HepG2 (cell line): ENCODE data around the gene PARS2. TPM values are rescaled to one million over a fixed set of nuclear protein-coding genes. Genes with fewer than 3 reads are reported as not detected.

Experiments used
- ATAC-seq: fragments of 200-7000 bp; cut with Tn5 transposase; 3 replicates; pipeline ENCODE4 v1.9.1; 2020; ENCODE audit warnings: mild to moderate bottlenecking, moderate library complexity
- BruUV-seq: library from RNA; stranded (reverse); fragments of 400-500 nt; replicated peaks from 2 replicates; lab custom pipeline; 2021; lab: Mats Ljungman, UMichigan
- CTCF ChIA-PET: fragments of 300-600 bp; formaldehyde crosslinking; extraction: SDS; loops from one replicate; lab custom pipeline; 2021; ENCODE audit warnings: low total read pairs, inconsistent platforms, low intra/inter-chr PET ratio; lab: Yijun Ruan, JAX
- POLR2A ChIA-PET: fragments of 350-600 bp; sonication (Branson Sonifier 250); formaldehyde crosslinking; loops from one replicate; lab custom pipeline; 2020; ENCODE audit warnings: antibody characterized with exemption, inconsistent platforms; lab: Yijun Ruan, JAX
- DNase-seq: peaks from one replicate; pipeline ENCODE4 v3.0.0-alpha.2; 2015; ENCODE audit warnings: low spot score
- FAIRE-seq: peaks from 3 replicates; lab custom pipeline; 2011; peaks lifted over from hg19 to GRCh38; lab: Jason Lieb, UNC
- H2AFZ ChIP-seq: one replicate; pipeline ENCODE4 v1.6.1; 2011; ENCODE audit warnings: low read length, inconsistent platforms
- H3K27ac ChIP-seq: fragments of 300-600 bp; 3 replicates; pipeline ENCODE4 v1.8.0; 2011; ENCODE audit warnings: mixed run types, mild to moderate bottlenecking, mixed read lengths, low read length, inconsistent platforms; ENCODE audit not compliant: insufficient read depth; ENCODE audit errors: extremely low read length
- H3K27me3 ChIP-seq, 2 experiments: fragments of 200-600 bp in 1 of 2; 2 replicates in 1 of 2; 3 replicates in 1 of 2; pipeline versions ENCODE4 v1.6.0 to v1.8.0; 2011; ENCODE audit warnings: low read length in 2 of 2, mild to moderate bottlenecking in 2 of 2, moderate library complexity in 2 of 2, inconsistent platforms in 1 of 2; ENCODE audit not compliant: insufficient read depth in 2 of 2, control insufficient read depth in 1 of 2
- H3K36me3 ChIP-seq, 2 experiments: fragments of 200-600 bp in 1 of 2; replicated peaks in 1 of 2; 2 replicates in 1 of 2; 3 replicates in 1 of 2; pipeline versions ENCODE4 v1.5.1 to v1.8.0; 2011; ENCODE audit warnings: low read length in 2 of 2, inconsistent platforms in 1 of 2; ENCODE audit not compliant: insufficient read depth in 2 of 2, control insufficient read depth in 1 of 2
- H3K4me1 ChIP-seq: 2 replicates; pipeline ENCODE4 v1.5.1; 2012; ENCODE audit warnings: low read length, inconsistent platforms; ENCODE audit not compliant: insufficient read depth
- H3K4me2 ChIP-seq: 2 replicates; pipeline ENCODE4 v1.6.0; 2011; ENCODE audit warnings: low read depth, low read length, inconsistent platforms
- H3K4me3 ChIP-seq, 3 experiments: fragments of 200-600 bp in 1 of 3; sonication (generic), shearing (Covaris generic) in 1 of 3; replicated peaks in 1 of 3; 2 replicates each; pipeline ENCODE4 v1.5.1; 2011 to 2016; ENCODE audit warnings: low read length in 3 of 3, inconsistent platforms in 2 of 3, low read depth in 2 of 3, mild to moderate bottlenecking in 2 of 3, control low read depth in 1 of 3, mixed read lengths in 1 of 3; ENCODE audit not compliant: insufficient read depth in 1 of 3
- H3K79me2 ChIP-seq: one replicate; pipeline ENCODE4 v1.6.1; 2011; ENCODE audit warnings: low read length, inconsistent platforms; ENCODE audit not compliant: insufficient read depth
- H3K9ac ChIP-seq: 2 replicates; pipeline ENCODE4 v1.6.0; 2011; ENCODE audit warnings: mild to moderate bottlenecking, low read depth, low read length, inconsistent platforms; ENCODE audit not compliant: insufficient read depth
- H3K9me3 ChIP-seq: 2 replicates; pipeline ENCODE4 v1.5.1; 2012; ENCODE audit warnings: mild to moderate bottlenecking, low read length
- H4K20me1 ChIP-seq: 2 replicates; pipeline ENCODE4 v1.6.0; 2011; ENCODE audit warnings: inconsistent platforms, mild to moderate bottlenecking, low read length, moderate library complexity; ENCODE audit not compliant: insufficient read depth
- CEBPB ChIP-seq: IDR thresholded peaks from 2 replicates; pipeline ENCODE4 v1.6.1; 2011; ENCODE audit warnings: low read depth, low read length, improper control_type of control experiment, borderline replicate concordance
- CEBPG ChIP-seq: IDR thresholded peaks from 2 replicates; pipeline ENCODE4 v1.6.1; 2016
- GABPB1 ChIP-seq: IDR thresholded peaks from 2 replicates; pipeline ENCODE4 v1.6.1; 2016; ENCODE audit warnings: mild to moderate bottlenecking, missing genetic modification reagents, moderate library complexity, missing compliant biosample characterization
- MTA3 ChIP-seq: sonication (generic); formaldehyde crosslinking; IDR thresholded peaks from 2 replicates; pipeline ENCODE4 v1.4.0; 2020; ENCODE audit warnings: missing genetic modification reagents
- MYPOP ChIP-seq: sonication (generic); formaldehyde crosslinking; IDR thresholded peaks from 2 replicates; pipeline ENCODE4 v1.8.1; 2023; ENCODE audit warnings: mild to moderate bottlenecking, moderate library complexity, missing genetic modification reagents
- TEAD3 ChIP-seq: optimal IDR thresholded peaks from 2 replicates; pipeline ENCODE3; 2016; ENCODE audit warnings: borderline replicate concordance
- XRCC5 ChIP-seq: fragments of 200-400 bp; formaldehyde crosslinking; optimal IDR thresholded peaks from 2 replicates; pipeline ENCODE3; 2017; ENCODE audit warnings: mild to moderate bottlenecking, low read length
- ZBTB38 ChIP-seq: sonication (generic); formaldehyde crosslinking; IDR thresholded peaks from 2 replicates; pipeline ENCODE4 v1.5.1; 2020; ENCODE audit warnings: mild to moderate bottlenecking, missing genetic modification reagents
- WGBS: methylation state at CpG from one replicate; pipeline ENCODE4 v1.1.6; 2017; ENCODE audit warnings: low lambda C conversion rate; 5-methylcytosine and 5-hydroxymethylcytosine counted together
- in situ Hi-C: cut with HindIII; loops from 2 replicates; pipeline ENCODE4 v1.10.0; 2017; ENCODE audit warnings: low pct_unique_long_range_greater_than_20kb; ENCODE audit not compliant: extremely low pct_ligation_motif_present
- intact Hi-C: fragments of 100-400 bp; cut with micrococcal nuclease; formaldehyde crosslinking; loops from one replicate; pipeline ENCODE4 v1.10.0; 2022; ENCODE audit not compliant: unreplicated experiment
- polyA plus RNA-seq, 8 experiments: library from polyadenylated mRNA; depleted of rRNA in 3 of 8; stranded (reverse) in 7 of 8; unstranded in 1 of 8; fragments of >200 nt; fragmentation: Illumina TruSeq in 4 of 8; extraction: Trizol in 4 of 8; gene quantifications; 2 replicates each; pipeline versions ENCODE4 v1.2.1 to v1.2.3, GENCODE V29; 2011 to 2016; ENCODE audit warnings: low read depth in 4 of 8, missing spikeins in 1 of 8, mixed read lengths in 1 of 8; ENCODE audit not compliant: insufficient read depth in 1 of 8
- total RNA-seq, 5 experiments: library from RNA; depleted of rRNA; stranded (reverse); fragments of >200 nt; fragmentation: Illumina TruSeq; extraction: Trizol; gene quantifications; 2 replicates each; pipeline ENCODE4 v1.2.3, GENCODE V29; 2016; ENCODE audit warnings: low read depth in 1 of 5
- TF ChIP-seq, protein P1 (sequence below): sonication (generic); formaldehyde crosslinking; IDR thresholded peaks from 2 replicates; pipeline ENCODE4 v1.5.0; 2020; ENCODE audit warnings: mild to moderate bottlenecking, missing genetic modification reagents, moderate library complexity

PARS2 gene
- total and polyA plus RNA-seq, 2 of the 13 experiments (the other 11 are each of a cell fraction or from before 2014, with no cell fraction given) = 2.4 to 4.6 TPM

DNA sequence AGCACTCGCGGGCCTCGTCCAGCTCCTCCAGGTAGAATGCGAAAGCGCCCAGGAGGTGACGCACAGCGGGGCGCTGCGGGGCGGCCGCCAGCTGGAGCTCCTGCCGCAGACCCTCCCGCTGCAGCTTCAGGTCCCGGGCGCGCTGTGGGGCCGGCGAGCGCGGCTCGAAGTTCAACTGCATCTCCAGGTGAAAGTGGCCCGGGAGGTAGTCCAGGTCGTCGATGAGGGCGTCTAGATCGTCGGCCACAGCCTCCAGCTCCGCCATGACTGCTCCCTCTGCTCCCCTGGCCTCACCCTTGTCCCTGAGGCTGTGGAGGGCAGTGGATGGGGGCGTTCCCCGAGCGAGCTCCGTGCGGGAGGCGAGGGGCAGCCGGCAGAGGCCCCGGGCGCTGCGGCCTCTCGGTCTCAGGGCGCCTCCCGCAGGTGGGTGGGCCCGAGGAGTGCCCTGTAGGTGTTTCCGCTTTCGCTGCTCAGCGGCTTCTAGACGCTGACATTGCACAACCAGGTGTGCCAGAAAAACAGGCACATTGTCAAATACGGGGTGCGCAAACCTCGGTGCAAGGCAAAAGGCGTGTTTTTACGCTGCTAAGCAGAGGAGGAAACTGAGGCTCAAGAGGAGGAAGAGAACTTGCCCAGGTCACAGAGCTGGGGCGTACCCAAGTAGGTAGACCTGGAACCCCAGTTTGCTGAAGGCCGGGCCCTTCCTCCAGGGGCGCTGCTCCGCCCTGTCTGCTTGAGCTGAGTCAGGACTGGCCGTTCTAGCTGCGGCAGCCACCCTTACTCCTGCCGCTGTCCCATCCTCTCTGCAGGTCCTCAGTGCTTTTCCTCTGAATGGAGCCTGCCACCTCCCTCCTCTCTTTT, 36.8 kb upstream of the PARS2 start, which contains the start of gene TTC22:
TSS of gene TTC22 (minus strand) at position 425 of the 861 bp plus-strand sequence. CDS start at position 265, 160 bp downstream.
- H3K9ac ChIP-seq = no peak within 1 kb of the TSS
- 69% methylated on average over 19 of the region's 58 CpGs for WGBS
- no peaks in the 10 kb centered on the region for H3K9me3 ChIP-seq
- peaks cover 33% of the 10 kb centered on the region for H3K4me1 ChIP-seq
- no peaks in the 10 kb centered on the region for H3K27me3 ChIP-seq
- H4K20me1 ChIP-seq = no peaks in the 10 kb centered on the region
- intact Hi-C loops (no loop called here), in situ Hi-C loops (no loop called here)
- DNase-seq (no peak), FAIRE-seq (no peak), ATAC-seq (peak; percentile 58)
- ChIA-PET CTCF (no interaction called here), POLR2A (no interaction called here)
- 0 out of 2 replicates have a peak within 1 kb of the TSS, but pooled peaks have one; percentile 23 for H3K4me2 ChIP-seq
- H3K27ac ChIP-seq = no peak within 1 kb of the TSS
- TF ChIP-seq MYPOP (CRISPR knock-in tag) (no peak), ZBTB38 (0 out of 2 replicates have a peak, but pooled peaks have one; percentile 22), MTA3 (no peak), XRCC5 (no peak), TEAD3 (CRISPR knock-in tag) (no peak), CEBPB (peak; percentile 33; the same call in 1 of the 2 replicates), CEBPG (CRISPR knock-in tag) (peak; percentile 39), GABPB1 (CRISPR knock-in tag) (peak; percentile 21; the same call in 1 of the 2 replicates)
- TF ChIP-seq, protein P1, sequence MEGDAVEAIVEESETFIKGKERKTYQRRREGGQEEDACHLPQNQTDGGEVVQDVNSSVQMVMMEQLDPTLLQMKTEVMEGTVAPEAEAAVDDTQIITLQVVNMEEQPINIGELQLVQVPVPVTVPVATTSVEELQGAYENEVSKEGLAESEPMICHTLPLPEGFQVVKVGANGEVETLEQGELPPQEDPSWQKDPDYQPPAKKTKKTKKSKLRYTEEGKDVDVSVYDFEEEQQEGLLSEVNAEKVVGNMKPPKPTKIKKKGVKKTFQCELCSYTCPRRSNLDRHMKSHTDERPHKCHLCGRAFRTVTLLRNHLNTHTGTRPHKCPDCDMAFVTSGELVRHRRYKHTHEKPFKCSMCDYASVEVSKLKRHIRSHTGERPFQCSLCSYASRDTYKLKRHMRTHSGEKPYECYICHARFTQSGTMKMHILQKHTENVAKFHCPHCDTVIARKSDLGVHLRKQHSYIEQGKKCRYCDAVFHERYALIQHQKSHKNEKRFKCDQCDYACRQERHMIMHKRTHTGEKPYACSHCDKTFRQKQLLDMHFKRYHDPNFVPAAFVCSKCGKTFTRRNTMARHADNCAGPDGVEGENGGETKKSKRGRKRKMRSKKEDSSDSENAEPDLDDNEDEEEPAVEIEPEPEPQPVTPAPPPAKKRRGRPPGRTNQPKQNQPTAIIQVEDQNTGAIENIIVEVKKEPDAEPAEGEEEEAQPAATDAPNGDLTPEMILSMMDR (CRISPR knock-in tag) = peak; percentile 34
- H3K4me3 ChIP-seq = no peak within 1 kb of the TSS
- H2AFZ ChIP-seq = no peak within 1 kb of the TSS
- BruUV-seq = no TSS peak
- no peaks in the 10 kb centered on the region for H3K36me3 ChIP-seq
- no peaks in the 10 kb centered on the region for H3K79me2 ChIP-seq
